Muscle layer of colon (tissue), 2 donors: ENCODE results near the gene TBC1D22A.

Experiments
- H3K27ac ChIP-seq: one replicate; pipeline ENCODE4 v1.7.0; 2013; ENCODE audit warnings: low read depth, mild to moderate bottlenecking, low read length, moderate library complexity
- H3K27me3 ChIP-seq, 2 donors: one replicate each; pipeline ENCODE4 v1.7.0; 2013; ENCODE audit warnings: low read length in 2 of 2, mild to moderate bottlenecking in 2 of 2; ENCODE audit not compliant: insufficient read depth in 2 of 2, control insufficient read depth in 1 of 2
- H3K36me3 ChIP-seq: one replicate; pipeline ENCODE4 v1.7.0; 2013; ENCODE audit warnings: mild to moderate bottlenecking, low read length; ENCODE audit not compliant: insufficient read depth
- H3K4me1 ChIP-seq: one replicate; pipeline ENCODE4 v1.7.0; 2013; ENCODE audit warnings: mild to moderate bottlenecking, low read length; ENCODE audit not compliant: insufficient read depth
- H3K4me3 ChIP-seq, 2 donors: one replicate each; pipeline ENCODE4 v1.7.0; 2013; ENCODE audit warnings: low read length in 2 of 2, low read depth in 1 of 2, mild to moderate bottlenecking in 1 of 2, moderate library complexity in 1 of 2
- H3K9ac ChIP-seq: one replicate; pipeline ENCODE4 v1.7.0; 2013; ENCODE audit warnings: low read length
- H3K9me3 ChIP-seq: one replicate; pipeline ENCODE4 v1.7.0; 2013; ENCODE audit warnings: mild to moderate bottlenecking, low read length
- donor health status: abdominal sarcoma.
- donor health status: Adenocarcinoma of cecum.

The TBC1D22A gene

GRCh38 chr22:47148510-47148909 is 386.1 kb downstream of the TBC1D22A start:
- no peak overlapping the region for H3K27ac ChIP-seq
- H3K36me3 ChIP-seq = no peaks in the 10 kb centered on the region
- no peaks in the 10 kb centered on the region for H3K27me3 ChIP-seq
- H3K4me1 ChIP-seq = no peaks in the 10 kb centered on the region
- no peak overlapping the region for H3K4me3 ChIP-seq
- H3K9me3 ChIP-seq = no peaks in the 10 kb centered on the region
- no peak overlapping the region for H3K9ac ChIP-seq

GRCh38 chr22:47148956-47149728 is 386.7 kb downstream of the TBC1D22A start:
- Histone ChIP-seq H3K4me1 (peaks cover 2% of the 10 kb centered on the region), H3K36me3 (no peaks in the 10 kb centered on the region), H3K27me3 (no peaks in the 10 kb centered on the region), H3K4me3 (no peak overlapping the region), H3K27ac (no peak overlapping the region), H3K9ac (no peak overlapping the region), H3K9me3 (no peaks in the 10 kb centered on the region)

- Histone ChIP-seq H3K27me3 (no peaks in the 10 kb centered on the region), H3K4me3 (no peak overlapping the region), H3K36me3 (no peaks in the 10 kb centered on the region), H3K9ac (no peak overlapping the region), H3K27ac (no peak overlapping the region), H3K9me3 (no peaks in the 10 kb centered on the region), H3K4me1 (peaks cover 9% of the 10 kb centered on the region)
Observed at GRCh38 chr22:47149976-47150375, 387.5 kb downstream of the TBC1D22A start.

- H3K27me3 ChIP-seq = no peaks in the 10 kb centered on the region
- no peaks in the 10 kb centered on the region for H3K36me3 ChIP-seq
- no peak overlapping the region for H3K27ac ChIP-seq
- H3K4me3 ChIP-seq = no peak overlapping the region
- H3K9me3 ChIP-seq = no peaks in the 10 kb centered on the region
- no peak overlapping the region for H3K9ac ChIP-seq
- peaks cover 11% of the 10 kb centered on the region for H3K4me1 ChIP-seq
Observed at GRCh38 chr22:47150426-47150825, 388.0 kb downstream of the TBC1D22A start.

- Histone ChIP-seq H3K27me3 (no peaks in the 10 kb centered on the region), H3K36me3 (no peaks in the 10 kb centered on the region), H3K27ac (no peak overlapping the region), H3K4me1 (peaks cover 11% of the 10 kb centered on the region), H3K4me3 (no peak overlapping the region), H3K9ac (no peak overlapping the region), H3K9me3 (no peaks in the 10 kb centered on the region)
Observed at GRCh38 chr22:47151064-47151463, 388.6 kb downstream of the TBC1D22A start.

GRCh38 chr22:47151490-47151889 is 389.0 kb downstream of the TBC1D22A start:
- Histone ChIP-seq H3K27ac (no peak overlapping the region), H3K9me3 (no peaks in the 10 kb centered on the region), H3K36me3 (no peaks in the 10 kb centered on the region), H3K4me3 (no peak overlapping the region), H3K4me1 (peaks cover 11% of the 10 kb centered on the region), H3K9ac (no peak overlapping the region), H3K27me3 (no peaks in the 10 kb centered on the region)

- no peaks in the 10 kb centered on the region for H3K27me3 ChIP-seq
- no peak overlapping the region for H3K27ac ChIP-seq
- H3K9me3 ChIP-seq = no peaks in the 10 kb centered on the region
- H3K4me3 ChIP-seq = no peak overlapping the region
- H3K4me1 ChIP-seq = peaks cover 11% of the 10 kb centered on the region
- no peak overlapping the region for H3K9ac ChIP-seq
- no peaks in the 10 kb centered on the region for H3K36me3 ChIP-seq
Observed at GRCh38 chr22:47152236-47152635, 389.8 kb downstream of the TBC1D22A start.

- Histone ChIP-seq H3K9ac (no peak overlapping the region), H3K27ac (no peak overlapping the region), H3K27me3 (no peaks in the 10 kb centered on the region), H3K4me3 (no peak overlapping the region), H3K36me3 (no peaks in the 10 kb centered on the region), H3K4me1 (peaks cover 11% of the 10 kb centered on the region), H3K9me3 (no peaks in the 10 kb centered on the region)
Observed at GRCh38 chr22:47152938-47153337, 390.5 kb downstream of the TBC1D22A start.

- Histone ChIP-seq H3K36me3 (no peaks in the 10 kb centered on the region), H3K9me3 (no peaks in the 10 kb centered on the region), H3K4me1 (peaks cover 11% of the 10 kb centered on the region), H3K9ac (no peak overlapping the region), H3K27ac (no peak overlapping the region), H3K27me3 (no peaks in the 10 kb centered on the region), H3K4me3 (peak overlapping the region in 1 of 2 donors; percentile 57)
Observed at GRCh38 chr22:47153854-47154525, 391.5 kb downstream of the TBC1D22A start.

GRCh38 chr22:47154621-47155081 is 392.2 kb downstream of the TBC1D22A start:
- H3K9ac ChIP-seq = no peak overlapping the region
- H3K27ac ChIP-seq = no peak overlapping the region
- H3K4me1 ChIP-seq = peaks cover 11% of the 10 kb centered on the region
- H3K27me3 ChIP-seq = no peaks in the 10 kb centered on the region
- H3K9me3 ChIP-seq = no peaks in the 10 kb centered on the region
- no peaks in the 10 kb centered on the region for H3K36me3 ChIP-seq
- peak overlapping the region in 1 of 2 donors; percentile 57 for H3K4me3 ChIP-seq

- Histone ChIP-seq H3K9me3 (no peaks in the 10 kb centered on the region), H3K27ac (no peak overlapping the region), H3K36me3 (no peaks in the 10 kb centered on the region), H3K4me3 (peak overlapping the region in 1 of 2 donors; percentile 57), H3K4me1 (peaks cover 11% of the 10 kb centered on the region), H3K9ac (no peak overlapping the region), H3K27me3 (no peaks in the 10 kb centered on the region)
Observed at GRCh38 chr22:47155131-47155885, 392.9 kb downstream of the TBC1D22A start.
